Measurements from ENCODE around the gene LPCAT2.

Gene LPCAT2

DNA sequence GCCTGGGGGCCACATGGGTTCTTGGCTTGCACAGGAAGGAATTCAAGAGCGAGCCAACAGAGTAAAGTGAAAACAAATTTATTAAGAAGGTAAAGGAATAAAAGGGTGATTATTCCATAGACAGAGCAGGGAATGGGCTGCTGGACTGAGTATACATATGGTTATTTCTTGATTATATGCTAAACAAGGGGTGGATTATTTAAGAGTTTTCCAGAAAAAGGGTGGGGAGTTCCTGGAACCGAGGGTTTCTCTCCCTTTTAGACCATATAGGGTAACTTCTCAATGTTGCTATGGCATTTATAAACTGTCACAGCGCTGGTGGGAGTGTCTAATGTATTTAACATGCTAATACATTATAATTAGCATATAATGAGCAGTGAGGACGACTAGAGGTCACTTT lies 27.8 kb upstream of the LPCAT2 start:
- no peak for DNase-seq (ENCODE audit: low read depth)

DNA sequence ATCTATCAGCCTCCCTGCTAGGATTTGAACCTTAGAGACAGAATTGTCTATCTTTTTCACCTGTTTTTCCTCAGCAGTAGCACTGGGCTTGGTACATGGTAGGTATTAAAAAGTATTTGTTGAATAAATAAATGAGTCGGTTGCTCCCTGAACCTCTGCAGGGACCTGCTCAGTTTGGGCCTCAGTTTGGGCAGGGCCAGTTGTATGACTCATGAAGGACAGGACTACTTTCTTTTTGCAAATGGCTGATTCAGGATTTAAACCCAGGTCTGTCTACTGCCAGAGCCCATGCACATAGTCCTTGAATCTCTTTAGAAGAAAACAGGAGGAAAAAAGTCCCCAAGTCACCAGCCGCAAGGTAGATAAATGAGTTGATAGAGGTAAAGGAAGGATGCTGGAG lies 26.8 kb upstream of the LPCAT2 start:
- DNase-seq (ENCODE audit: low read depth) = no peak

DNA sequence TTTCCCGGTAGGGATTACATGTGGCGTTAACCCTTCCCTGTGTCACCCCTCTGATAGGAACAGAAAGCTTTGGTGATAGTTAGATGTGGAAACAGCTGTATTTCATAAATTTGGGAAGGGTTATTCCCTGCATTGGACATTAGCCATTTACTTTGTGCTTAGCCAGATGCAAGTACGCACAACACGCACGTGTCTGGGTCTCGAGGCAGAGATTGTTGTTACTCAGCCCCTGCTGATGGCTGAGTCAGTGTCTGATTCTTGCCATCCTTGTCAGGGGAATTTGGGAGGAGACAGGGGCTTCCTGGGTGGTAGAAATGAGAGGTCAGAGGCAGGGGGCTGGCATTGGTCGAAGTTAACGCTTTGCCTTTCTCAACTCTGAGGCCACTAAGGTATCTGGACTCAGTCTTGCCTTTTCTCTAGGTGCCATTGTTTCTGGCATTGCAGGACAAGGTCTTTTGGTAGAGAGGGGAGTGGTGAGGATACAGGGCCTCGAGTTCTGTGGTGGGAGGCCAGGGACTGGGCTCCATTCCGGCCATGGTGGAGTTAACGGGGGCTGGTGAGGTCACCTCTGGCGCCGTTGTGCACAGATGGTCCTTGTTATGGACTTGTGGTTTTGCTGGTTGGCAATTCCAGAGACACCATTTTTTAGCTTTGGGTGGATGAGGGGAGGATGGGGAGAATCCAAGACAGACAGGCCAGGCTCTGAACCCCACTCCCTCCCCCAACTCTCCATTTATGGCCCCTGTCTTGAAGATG lies 21.6 kb upstream of the LPCAT2 start:
- DNase-seq (ENCODE audit: low read depth) = no peak

DNA sequence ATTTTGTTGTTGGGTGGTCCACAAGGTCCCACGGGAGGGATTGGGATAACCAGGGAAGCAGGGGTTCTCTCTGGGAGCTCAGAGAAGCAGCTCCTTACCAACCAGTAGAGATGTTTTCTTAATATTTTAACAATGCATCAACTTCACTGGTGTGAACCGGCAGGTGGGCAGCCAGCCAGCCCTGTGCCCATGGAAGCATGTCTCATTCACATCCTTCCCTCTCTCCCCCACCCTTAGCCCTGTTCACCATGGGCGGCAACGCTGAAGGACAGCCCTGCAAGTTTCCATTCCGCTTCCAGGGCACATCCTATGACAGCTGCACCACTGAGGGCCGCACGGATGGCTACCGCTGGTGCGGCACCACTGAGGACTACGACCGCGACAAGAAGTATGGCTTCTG lies 20.6 kb upstream of the LPCAT2 start:
- DNase-seq (ENCODE audit: low read depth) = no peak

DNA sequence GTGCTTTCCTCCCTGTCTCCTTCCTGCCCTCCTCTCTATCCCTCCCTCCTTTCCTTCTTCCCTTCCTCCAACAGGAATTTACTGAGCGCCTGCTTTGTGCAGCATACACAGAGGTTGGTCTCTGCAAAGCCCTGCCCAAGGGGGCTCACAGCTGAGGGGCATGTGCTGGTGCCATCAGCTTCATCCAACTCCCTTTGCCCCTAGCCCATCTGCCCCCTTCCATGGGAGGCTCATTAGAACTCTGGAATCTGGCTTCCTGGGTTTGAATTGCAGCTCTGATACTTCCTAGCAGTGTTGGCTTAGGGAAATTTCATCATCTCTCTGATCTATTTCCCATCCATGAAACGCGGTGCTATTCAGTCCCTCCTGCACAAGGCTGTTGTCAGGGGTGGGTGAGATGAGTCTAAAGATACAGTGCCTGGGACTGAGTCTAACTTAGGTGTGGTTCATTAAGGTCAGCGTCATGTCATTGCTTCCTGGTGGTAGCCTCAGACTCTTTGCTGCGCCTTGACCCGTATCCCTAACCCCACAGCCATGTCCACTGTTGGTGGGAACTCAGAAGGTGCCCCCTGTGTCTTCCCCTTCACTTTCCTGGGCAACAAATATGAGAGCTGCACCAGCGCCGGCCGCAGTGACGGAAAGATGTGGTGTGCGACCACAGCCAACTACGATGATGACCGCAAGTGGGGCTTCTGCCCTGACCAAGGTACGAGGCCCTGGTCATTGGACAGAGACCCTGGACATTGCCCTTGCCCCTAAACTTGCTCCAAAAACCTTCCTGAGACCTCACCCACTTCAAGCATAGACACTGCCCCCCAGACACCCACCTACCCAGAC lies 19.5 kb upstream of the LPCAT2 start:
- DNase-seq (ENCODE audit: low read depth) = no peak

DNA sequence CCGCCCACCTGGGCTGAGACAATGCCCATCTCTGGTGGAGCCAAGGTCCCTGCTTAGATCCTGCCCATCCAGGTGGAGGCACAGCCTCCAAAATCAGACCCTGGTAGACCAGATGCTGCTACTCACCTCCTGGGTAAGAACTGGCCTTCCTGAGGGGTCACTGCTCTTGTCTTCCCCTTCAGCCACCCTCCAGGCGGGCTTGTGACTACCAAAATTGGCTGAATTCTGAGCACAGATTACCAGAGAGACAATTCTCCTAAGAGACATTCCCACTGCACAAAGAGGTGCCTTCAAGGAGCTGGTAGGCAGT lies 19.0 kb upstream of the LPCAT2 start:
- no peak for DNase-seq (ENCODE audit: low read depth)

DNA sequence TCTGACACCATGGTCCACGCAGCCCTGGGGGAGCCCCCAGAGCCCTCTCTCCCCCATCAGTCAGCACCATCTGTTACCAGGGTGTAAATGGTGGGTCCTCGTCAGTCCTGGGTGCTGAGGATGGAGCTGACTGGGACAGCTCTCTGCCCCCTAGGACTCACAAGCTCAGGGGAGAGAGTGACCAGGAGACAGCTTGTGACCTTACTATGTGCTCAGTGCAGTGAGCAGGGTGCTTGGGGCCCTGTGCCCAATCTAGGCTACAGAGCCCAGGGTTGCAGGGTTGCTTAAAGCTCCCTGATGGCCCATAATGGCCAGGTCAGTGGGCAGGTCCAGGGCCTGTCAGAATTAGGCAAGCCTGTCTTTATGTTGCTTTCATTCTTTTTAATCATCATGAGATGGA lies 18.6 kb upstream of the LPCAT2 start:
- DNase-seq (ENCODE audit: low read depth) = no peak

DNA sequence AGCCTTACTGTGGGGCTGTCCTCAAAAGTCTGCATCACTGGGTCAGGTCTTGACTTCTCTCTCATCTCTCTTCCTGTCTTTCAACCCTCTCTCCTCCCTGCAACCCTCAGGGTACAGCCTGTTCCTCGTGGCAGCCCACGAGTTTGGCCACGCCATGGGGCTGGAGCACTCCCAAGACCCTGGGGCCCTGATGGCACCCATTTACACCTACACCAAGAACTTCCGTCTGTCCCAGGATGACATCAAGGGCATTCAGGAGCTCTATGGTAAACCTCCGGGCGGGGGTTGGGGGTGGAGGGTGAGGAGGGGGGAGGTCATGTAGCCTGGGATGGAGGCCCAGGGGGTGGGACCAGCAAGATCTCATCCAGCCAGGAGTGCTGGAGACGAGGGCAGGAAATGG lies 17.2 kb upstream of the LPCAT2 start:
- no peak for DNase-seq (ENCODE audit: low read depth)

DNA sequence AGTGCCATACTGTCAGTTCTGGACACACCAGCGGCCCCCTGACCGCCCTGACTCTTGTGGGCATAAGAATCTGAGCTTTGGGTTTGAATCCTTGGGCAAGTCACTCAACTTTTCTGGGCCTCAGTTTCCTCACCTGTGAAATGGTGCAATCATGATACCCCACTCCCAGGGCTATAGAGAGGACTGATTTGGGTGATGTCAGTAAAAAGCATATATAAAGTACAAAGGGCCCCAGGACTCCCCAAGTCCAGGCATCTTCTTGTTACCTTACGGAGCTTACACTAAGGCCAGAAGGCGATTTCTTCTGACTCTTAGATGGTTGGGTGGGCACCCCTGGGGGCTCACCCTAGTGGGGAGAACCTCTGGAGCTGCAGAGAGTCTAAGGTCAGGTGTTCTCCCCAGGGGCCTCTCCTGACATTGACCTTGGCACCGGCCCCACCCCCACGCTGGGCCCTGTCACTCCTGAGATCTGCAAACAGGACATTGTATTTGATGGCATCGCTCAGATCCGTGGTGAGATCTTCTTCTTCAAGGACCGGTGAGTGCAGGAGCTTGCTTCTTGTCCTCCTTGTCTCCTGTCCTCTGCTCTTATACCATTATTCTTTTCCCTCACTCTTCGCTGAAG lies 16.0 kb upstream of the LPCAT2 start:
- DNase-seq (ENCODE audit: low read depth) = no peak

DNA sequence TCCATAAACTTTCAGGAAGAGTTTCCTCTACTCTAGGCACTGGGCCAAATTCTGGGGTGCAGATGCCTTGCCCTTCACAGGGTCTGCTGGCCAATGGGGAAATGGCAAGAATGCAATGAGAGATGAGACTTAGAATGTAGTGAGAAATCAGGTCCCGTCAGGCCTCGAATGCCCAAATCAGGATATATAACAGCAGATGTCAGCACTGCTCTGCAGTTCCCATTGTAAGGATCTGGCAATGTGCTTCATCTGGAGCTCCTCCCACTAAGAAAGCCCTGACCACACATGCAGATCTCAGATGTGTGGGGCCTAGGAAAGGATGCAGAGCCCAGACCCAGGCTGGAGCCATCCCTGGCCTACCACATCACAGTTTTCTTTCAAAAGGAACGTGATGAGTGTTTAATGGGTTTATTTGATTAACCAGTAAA lies 13.9 kb upstream of the LPCAT2 start:
- DNase-seq (ENCODE audit: low read depth) = no peak

DNA sequence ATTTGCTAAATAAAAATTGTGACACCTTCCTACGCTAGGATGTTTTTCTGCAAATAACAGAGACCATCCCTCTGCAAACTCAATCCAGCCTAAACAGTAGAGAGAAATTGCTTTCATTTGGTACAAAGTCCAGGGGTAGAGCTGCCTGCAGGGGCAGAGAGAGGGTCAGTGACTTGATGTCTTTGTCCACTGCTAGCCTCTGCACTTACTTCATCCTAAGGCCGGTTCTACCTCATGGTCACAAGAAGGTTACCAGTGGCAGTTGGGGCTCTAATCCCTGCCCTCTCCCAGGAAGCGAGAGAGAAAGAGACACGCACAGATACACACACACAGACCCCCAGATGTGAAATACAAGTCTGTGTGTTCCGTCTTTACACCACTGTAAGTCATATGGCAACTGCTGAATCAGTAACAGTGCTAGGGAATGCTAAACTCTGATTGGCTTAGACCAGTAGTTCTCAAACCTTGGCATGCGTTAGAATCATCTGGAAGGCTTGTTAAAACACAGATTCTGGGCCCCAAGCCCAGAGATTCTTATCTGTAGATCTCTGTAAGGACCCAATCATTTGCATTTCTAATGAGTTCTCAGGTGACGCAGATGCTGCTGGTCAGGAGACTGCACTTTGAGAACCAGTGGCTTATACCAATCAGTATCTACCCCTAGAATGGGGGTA lies 13.1 kb upstream of the LPCAT2 start:
- no peak for DNase-seq (ENCODE audit: low read depth)

DNA sequence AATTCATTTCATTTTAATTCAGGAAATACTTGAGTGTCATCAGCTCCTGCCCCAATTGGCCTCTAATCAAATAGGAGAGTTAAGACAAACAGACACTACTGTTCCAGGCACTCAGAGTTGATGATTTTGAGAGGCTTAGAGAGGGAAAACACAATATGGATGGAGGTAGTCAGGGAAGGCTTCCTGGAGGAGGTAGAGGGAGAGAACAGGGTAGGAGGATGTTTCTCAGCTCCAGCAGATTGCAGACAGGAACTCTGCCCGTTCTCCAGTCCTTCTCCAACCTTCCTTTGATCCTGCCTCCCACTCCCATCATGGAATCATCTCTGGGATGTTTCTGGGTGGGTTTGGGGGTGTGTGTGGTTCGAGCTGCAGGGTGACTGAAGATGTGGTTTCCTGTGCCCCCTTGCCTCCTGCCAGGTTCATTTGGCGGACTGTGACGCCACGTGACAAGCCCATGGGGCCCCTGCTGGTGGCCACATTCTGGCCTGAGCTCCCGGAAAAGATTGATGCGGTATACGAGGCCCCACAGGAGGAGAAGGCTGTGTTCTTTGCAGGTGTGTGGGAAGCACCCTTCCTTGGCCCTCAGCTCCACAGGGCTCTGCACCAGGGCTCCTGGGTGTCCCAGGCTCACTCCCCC lies 12.2 kb upstream of the LPCAT2 start:
- DNase-seq (ENCODE audit: low read depth) = no peak

DNA sequence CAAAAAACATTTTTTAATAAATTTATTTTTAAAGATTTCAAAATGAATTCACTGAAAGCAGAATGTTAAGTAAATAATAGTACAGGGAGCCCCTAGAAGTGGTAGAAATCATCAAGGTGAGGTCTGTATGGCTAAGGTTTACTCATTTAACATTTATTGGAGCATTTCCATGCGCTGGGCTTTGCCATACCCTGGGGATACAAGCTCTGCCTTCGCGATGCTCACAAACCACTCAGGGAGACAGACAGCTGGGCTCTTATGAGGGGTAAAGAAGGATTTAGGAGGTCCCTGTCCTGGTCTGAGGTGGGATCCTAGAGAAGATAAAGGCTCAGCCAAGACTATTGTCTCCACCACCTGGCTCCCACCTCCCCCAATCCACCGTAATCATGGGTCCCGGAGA lies 11.3 kb upstream of the LPCAT2 start:
- DNase-seq (ENCODE audit: low read depth) = no peak

DNA sequence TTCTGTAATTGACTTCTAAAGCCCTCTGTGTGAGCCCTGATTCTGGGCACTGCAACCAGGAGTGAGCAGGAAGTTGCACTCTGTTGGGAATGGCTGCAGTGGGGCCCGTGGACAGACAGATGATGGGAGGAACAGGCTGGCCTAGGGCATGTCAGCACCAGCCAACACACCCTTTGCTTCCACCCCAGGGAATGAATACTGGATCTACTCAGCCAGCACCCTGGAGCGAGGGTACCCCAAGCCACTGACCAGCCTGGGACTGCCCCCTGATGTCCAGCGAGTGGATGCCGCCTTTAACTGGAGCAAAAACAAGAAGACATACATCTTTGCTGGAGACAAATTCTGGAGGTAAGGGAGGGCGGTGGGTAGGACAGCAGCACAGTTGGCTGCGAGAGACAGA lies 10.8 kb upstream of the LPCAT2 start:
- no peak for DNase-seq (ENCODE audit: low read depth)

DNA sequence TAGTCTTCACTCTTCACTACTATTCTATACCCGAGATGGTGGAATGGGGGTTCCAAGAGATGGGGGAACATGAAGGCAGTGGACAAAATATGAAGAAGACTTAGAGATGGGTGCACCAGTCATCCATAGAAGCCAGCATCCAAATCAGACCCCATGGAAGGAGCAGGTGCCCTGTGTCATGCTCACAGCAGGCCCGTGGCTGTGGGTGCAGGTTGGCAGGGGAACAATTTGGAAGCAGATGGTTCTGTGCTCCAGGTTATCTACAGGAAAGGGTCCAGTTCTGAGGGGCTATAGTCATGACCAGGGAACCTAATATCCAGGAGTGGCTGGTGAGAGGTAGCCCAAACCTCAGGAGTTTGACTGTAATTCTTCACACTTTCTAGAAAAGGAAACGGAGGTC lies 9.6 kb upstream of the LPCAT2 start:
- DNase-seq (ENCODE audit: low read depth) = no peak

DNA sequence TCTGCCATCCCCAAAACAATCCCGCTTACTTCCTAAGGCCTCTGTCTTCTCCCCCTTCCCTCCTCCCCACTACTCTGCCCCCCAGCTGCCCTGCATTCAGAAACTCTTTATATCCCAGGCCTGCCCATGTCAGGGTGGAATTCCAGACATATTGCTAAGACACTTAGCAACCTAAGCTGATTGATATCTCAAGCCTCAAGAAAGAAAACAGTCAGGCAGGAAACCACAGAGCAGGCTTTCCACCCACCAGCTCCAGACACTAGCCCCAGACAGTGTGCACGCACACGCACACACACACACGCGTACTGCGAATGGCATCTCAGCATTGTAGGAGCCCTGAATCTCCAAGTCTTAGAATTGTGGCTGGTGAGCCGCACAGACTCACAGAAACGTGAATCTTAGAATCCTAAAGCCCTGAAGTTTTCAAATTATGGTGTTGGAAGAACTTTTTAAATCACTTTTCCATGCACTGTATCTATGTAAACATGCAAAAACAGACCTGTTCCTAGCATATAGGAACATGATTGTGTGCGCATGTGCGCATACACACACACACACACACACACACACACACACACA lies 8.8 kb upstream of the LPCAT2 start:
- no peak for DNase-seq (ENCODE audit: low read depth)

DNA sequence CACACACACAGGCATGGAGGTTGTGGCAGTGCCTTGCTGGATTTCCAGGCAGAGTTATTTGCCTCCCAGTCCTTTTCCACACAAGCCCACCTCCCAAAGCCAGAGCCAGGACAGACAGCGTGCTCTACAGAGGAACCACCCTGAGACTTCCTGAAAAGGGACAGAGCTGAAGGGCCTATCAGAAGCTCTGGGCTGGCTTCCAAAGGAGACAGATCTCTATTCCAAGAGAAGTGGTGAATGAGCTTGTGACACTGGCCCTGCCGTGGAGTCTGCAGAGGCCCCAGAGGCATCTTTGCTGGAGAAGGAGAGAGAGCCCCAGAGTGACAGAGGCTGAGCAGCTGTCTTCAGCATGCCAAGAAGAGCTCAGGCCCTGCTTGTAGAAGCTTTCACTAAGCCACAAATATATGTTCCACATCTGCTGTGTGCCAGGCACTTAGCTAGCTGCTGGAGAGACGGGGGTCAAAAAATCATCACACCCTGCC lies 8.3 kb upstream of the LPCAT2 start:
- DNase-seq (ENCODE audit: low read depth) = no peak

DNA sequence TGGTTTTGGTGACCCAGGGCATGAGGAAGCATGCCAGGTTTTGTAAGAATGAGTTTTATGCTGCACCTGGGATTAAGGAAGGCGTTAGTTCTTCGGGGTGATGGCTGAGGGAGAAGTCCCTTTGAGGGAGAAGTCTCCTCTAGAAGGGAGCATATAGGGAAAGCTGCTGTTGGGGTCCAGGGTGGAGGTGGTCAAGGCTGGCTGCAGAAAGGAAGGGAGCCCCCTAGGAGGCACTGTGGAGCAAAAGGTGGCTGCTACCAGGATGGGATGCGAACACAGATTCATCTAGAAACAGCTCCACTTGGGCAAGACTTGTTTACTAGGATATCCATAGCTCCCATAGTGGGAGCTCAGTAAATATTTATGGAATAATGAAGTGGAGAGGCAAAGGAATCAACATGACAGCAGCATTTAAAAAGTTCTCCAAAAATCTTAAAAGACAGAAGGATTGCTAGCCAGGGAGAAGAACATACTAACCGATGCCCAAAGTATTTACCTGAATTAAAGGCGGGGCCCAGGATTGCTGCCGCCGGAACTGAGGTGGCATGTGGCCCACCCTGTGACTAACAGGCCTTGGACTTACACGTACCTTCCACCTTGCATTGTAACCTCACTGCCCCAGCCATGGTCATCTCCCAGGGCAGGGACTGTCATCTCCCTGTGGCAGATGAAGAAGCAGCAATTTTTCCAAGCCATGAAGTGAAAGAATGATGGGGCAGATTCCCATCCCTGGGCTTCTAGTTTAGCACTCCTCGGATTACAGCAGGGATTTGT lies 7.1 kb upstream of the LPCAT2 start:
- DNase-seq (ENCODE audit: low read depth) = no peak

DNA sequence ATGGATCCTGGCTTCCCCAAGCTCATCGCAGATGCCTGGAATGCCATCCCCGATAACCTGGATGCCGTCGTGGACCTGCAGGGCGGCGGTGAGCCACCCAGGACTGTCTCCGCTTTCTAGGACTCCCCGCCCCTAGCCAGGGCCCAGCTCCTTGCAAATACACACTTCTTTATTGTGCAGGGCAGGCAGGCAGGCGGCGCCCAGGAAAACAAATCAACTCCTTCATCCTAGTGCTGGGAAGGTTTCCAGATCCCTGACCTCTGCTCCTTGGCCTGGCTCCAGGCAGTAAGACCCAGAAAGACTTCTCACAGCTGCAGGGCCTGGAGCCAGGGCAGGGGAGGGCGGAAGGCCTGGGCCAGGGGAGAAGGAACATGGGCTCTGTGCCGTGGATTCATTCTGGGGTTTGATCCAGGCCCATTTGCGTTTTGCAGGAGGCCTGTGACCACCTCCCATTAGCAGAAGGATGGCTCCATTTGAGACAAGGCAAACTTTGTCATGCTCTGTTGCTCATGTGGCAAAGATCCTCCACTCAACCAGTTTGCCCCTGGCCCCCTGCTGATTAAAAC lies 6.0 kb upstream of the LPCAT2 start:
- no peak for DNase-seq (ENCODE audit: low read depth)

DNA sequence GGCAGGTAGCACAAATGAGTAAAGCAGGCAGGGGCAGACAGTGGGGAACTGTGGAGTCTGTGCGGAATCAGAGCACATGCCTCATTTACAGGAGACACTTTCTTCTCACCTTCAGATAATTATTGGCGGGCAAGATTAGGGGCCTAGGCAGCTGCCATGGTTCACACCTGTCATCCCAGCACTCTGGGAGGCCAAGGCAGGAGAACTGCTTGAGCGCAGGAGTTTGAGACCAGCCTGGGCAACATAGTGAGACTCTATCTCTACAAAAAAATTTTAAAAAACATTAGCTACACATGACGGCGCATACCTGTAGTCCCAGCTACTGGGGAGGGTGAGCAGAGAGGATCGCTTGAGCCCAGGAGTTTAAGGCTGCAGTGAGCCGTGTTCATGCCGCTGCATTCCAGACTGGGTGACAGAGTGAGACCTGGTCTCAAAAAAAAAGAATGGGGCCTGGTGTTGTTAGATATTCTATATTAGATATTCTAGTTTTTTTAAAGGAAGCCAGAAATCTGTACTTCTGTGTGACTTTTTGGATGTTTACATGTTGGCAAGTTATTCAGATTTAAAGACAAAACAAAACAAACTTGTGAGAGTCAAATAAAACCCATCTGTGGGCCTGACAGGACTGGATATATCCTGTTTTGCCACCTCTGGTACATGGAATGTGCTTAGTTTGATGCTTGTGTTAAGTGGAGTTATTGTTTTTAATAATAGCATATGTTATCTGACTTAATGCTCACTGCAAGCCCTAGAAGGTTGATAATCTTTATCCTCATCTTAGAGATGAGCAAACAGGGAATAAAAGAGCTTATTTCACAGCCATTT lies 4.9 kb upstream of the LPCAT2 start:
- DNase-seq (ENCODE audit: low read depth) = no peak

Data from activated T-cell treated with anti-CD3 and anti-CD28 coated beads for 24 hours (primary cell).